ENCODE data around the gene GPR32. TPM values are rescaled to one million over a fixed set of nuclear protein-coding genes. Genes with fewer than 3 reads are reported as not detected.

The GPR32 gene
- total and polyA plus RNA-seq, 2 donors (not counting 1 experiment from before 2014, with no cell fraction given), result not detected

DNA sequence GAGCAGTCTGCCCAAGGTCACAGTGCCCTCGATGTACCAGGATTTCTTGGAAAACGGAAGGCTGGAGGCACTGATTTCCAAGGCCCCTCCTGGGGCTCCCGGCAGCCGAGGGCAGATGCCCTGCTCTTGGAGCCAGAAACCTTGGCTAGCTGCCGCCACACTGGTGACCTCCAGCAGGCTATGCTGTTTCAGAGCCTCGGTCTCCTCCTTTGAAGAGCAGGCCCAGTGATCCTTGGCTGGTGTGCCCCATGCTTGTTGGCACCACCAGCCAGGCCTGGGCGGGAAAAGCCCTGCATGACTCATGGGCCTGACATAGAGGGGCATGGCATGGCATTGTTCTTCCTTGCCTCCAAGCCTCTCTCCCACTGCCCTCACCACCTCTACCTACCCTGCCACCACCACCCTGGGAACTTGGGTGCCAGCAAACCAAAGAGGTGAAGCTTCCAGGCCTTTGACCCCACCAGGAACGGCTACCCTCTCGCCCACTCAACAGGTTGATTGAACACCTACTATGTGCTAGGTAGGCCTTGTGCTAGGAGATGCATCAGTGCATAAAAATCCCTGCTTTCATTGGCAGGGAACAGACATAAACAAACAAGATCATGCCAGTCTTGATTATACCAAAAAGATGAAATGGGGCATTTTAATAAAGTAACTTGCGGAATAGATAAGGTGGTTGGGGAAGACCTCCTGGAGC is 48.7 kb upstream of the GPR32 start:
- Mint-ChIP-seq H3K27ac (no peak overlapping the region), H3K4me3 (peak overlapping the region; percentile 5), H3K4me1 (peaks cover 41% of the 10 kb centered on the region), H3K27me3 (peaks cover 45% of the 10 kb centered on the region), H3K9me3 (ENCODE audit: insufficient read depth) (no peaks in the 10 kb centered on the region)
- ATAC-seq (ENCODE audit: low read depth) (no peak), DNase-seq (no peak)
- H3K27ac ChIP-seq (ENCODE audit: low read length in 2 of 2), result no peak overlapping the region
- 92% methylated on average over 8 of the region's 10 CpGs for WGBS (ENCODE audit: insufficient coverage)
- intact Hi-C loops (cut with micrococcal nuclease), result no loop called here
- H3K4me1 ChIP-seq (ENCODE audit: control insufficient read depth in 2 of 2, insufficient read depth in 2 of 2, low read length in 2 of 2), result peaks cover 34 to 37% of the 10 kb centered on the region in 2 donors
- ChIA-PET POLR2A (no interaction called here), CTCF (no interaction called here)
- no peak overlapping the region for H3K4me2 ChIP-seq (replicated peaks; ENCODE audit: low read depth, low read length, poor library complexity, severe bottlenecking)
- H3K36me3 ChIP-seq (replicated peaks in 1 of 2; ENCODE audit: control extremely low read depth in 1 of 2, control insufficient read depth in 1 of 2, extremely low read depth in 1 of 2, insufficient read depth in 2 of 2, low read length in 1 of 2), result no peaks in the 10 kb centered on the region
- H3K9ac ChIP-seq (ENCODE audit: low read length), result no peak overlapping the region
- no peak for TF ChIP-seq EZH2 (IDR thresholded peaks at IDR 0.05; ENCODE audit: borderline replicate concordance, insufficient read depth, low read depth, low read length, poor library complexity, severe bottlenecking)
- TF ChIP-seq, protein P1, sequence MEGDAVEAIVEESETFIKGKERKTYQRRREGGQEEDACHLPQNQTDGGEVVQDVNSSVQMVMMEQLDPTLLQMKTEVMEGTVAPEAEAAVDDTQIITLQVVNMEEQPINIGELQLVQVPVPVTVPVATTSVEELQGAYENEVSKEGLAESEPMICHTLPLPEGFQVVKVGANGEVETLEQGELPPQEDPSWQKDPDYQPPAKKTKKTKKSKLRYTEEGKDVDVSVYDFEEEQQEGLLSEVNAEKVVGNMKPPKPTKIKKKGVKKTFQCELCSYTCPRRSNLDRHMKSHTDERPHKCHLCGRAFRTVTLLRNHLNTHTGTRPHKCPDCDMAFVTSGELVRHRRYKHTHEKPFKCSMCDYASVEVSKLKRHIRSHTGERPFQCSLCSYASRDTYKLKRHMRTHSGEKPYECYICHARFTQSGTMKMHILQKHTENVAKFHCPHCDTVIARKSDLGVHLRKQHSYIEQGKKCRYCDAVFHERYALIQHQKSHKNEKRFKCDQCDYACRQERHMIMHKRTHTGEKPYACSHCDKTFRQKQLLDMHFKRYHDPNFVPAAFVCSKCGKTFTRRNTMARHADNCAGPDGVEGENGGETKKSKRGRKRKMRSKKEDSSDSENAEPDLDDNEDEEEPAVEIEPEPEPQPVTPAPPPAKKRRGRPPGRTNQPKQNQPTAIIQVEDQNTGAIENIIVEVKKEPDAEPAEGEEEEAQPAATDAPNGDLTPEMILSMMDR (IDR thresholded peaks at IDR 0.05), result no peak
- peaks cover 0 to 43% (median 3%) of the 10 kb centered on the region in 3 donors for H3K9me3 ChIP-seq (ENCODE audit: control extremely low read depth in 1 of 3, control insufficient read depth in 2 of 3, insufficient read depth in 1 of 3, low read length in 2 of 3)
- no peak overlapping the region for H2AFZ ChIP-seq (ENCODE audit: insufficient read depth, low read depth, low read length, poor library complexity, severe bottlenecking)
- peaks cover 0 to 86% (median 27%) of the 10 kb centered on the region in 4 experiments for H3K27me3 ChIP-seq (replicated peaks in 1 of 4; ENCODE audit: control extremely low read depth in 1 of 4, control insufficient read depth in 3 of 4, insufficient read depth in 4 of 4, low read length in 3 of 4)
- no peak overlapping the region for H3K4me3 ChIP-seq (ENCODE audit: control extremely low read depth in 1 of 5, extremely low read depth in 1 of 5, insufficient read depth in 1 of 5, low read depth in 2 of 5, low read length in 4 of 5)
- no peaks in the 10 kb centered on the region for H4K20me1 ChIP-seq (ENCODE audit: control insufficient read depth, insufficient read depth, low read length, poor library complexity, severe bottlenecking)
- H3K79me2 ChIP-seq (ENCODE audit: control insufficient read depth, insufficient read depth, low read length), result no peaks in the 10 kb centered on the region

DNA sequence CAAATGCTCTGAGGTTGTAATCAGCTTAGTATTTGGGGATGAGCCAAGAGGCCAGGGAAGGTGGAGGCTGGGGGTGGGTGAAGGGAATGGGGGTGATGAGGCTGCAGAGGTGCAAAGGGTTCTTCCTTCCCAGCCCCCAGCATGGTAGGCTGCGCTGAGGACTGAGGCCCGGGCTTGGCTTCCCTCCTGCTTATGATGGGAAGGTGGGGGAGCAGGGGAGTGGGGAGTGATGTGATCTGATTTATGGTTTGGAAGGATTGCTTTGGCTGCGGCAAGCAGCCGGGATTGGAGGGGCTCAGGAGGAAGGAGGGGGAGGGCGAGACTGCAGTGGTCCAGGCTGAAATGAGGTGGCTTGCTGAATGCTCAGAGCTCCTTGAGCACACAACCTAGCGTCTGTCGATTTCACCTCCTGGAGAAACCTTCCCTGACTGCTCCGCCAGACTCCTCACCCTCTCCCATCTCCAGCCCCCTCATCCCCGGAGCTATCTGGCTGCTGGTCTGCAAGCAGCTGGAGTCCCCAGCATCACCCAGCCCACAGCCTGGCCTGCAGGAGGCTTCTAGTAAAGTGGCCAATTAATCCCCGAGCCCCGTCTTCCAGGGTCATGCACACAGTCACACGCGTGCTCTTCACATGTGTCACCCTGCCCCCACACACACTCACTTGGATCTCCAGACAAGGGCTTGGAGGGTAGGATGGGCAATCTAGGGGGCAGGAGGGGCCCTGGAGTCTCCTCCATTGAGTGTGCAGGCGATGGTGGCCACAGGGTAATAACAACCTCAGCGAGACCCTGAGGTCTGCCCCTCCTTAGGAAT is 47.9 kb upstream of the GPR32 start:
- no peak for DNase-seq
- Histone ChIP-seq H3K9ac (ENCODE audit: low read length) (no peak overlapping the region), H3K4me2 (replicated peaks; ENCODE audit: low read depth, low read length, poor library complexity, severe bottlenecking) (no peak overlapping the region), H3K4me1 (ENCODE audit: control insufficient read depth in 2 of 2, insufficient read depth in 2 of 2, low read length in 2 of 2) (peaks cover 34 to 37% of the 10 kb centered on the region in 2 donors), H3K36me3 (replicated peaks in 1 of 2; ENCODE audit: control extremely low read depth in 1 of 2, control insufficient read depth in 1 of 2, extremely low read depth in 1 of 2, insufficient read depth in 2 of 2, low read length in 1 of 2) (no peaks in the 10 kb centered on the region), H3K27me3 (replicated peaks in 1 of 4; ENCODE audit: control extremely low read depth in 1 of 4, control insufficient read depth in 3 of 4, insufficient read depth in 4 of 4, low read length in 3 of 4) (peaks cover 0 to 87% (median 29%) of the 10 kb centered on the region in 4 experiments), H4K20me1 (ENCODE audit: control insufficient read depth, insufficient read depth, low read length, poor library complexity, severe bottlenecking) (no peaks in the 10 kb centered on the region), H2AFZ (ENCODE audit: insufficient read depth, low read depth, low read length, poor library complexity, severe bottlenecking) (no peak overlapping the region), H3K9me3 (ENCODE audit: control extremely low read depth in 1 of 3, control insufficient read depth in 2 of 3, insufficient read depth in 1 of 3, low read length in 2 of 3) (peaks cover 0 to 45% (median 3%) of the 10 kb centered on the region in 3 donors), H3K79me2 (ENCODE audit: control insufficient read depth, insufficient read depth, low read length) (no peaks in the 10 kb centered on the region), H3K4me3 (ENCODE audit: control extremely low read depth in 1 of 5, extremely low read depth in 1 of 5, insufficient read depth in 1 of 5, low read depth in 2 of 5, low read length in 4 of 5) (no peak overlapping the region), H3K27ac (ENCODE audit: low read length in 2 of 2) (no peak overlapping the region)
- intact Hi-C loops (cut with micrococcal nuclease), result no loop called here
- TF ChIP-seq EZH2 (IDR thresholded peaks at IDR 0.05; ENCODE audit: borderline replicate concordance, insufficient read depth, low read depth, low read length, poor library complexity, severe bottlenecking), result no peak
- TF ChIP-seq, protein P1 (IDR thresholded peaks at IDR 0.05), result no peak
- Mint-ChIP-seq H3K4me1 (peaks cover 39% of the 10 kb centered on the region), H3K27ac (no peak overlapping the region), H3K9me3 (ENCODE audit: insufficient read depth) (no peaks in the 10 kb centered on the region), H3K27me3 (peaks cover 48% of the 10 kb centered on the region), H3K4me3 (no peak overlapping the region)
- ATAC-seq (ENCODE audit: low read depth), result no peak
- 70% methylated on average over 11 of the region's 15 CpGs for WGBS (ENCODE audit: insufficient coverage)
- ChIA-PET POLR2A (no interaction called here), CTCF (no interaction called here)
